Activated B cell treated with CpG ODN at 0.5 μM for 24 hours (primary cell): ENCODE data around the gene RASGRF2. TPM values are rescaled to one million over a fixed set of nuclear protein-coding genes. Genes with fewer than 3 reads are reported as not detected.

Source experiments
- ATAC-seq: fragments of 200-7000 bp; cut with Tn5 transposase; one replicate; pipeline ENCODE4 v1.10.0; 2021; ENCODE audit warnings: low read depth, mild to moderate bottlenecking, moderate library complexity
- CTCF ChIA-PET: fragments of 350-600 bp; sonication (Branson Sonifier 250); formaldehyde crosslinking; loops from one replicate; lab custom pipeline; 2021; ENCODE audit warnings: antibody characterized with exemption; lab: Charles Lee
- POLR2A ChIA-PET: fragments of 350-600 bp; sonication (Branson Sonifier 250); formaldehyde crosslinking; loops from one replicate; lab custom pipeline; 2021; ENCODE audit warnings: antibody characterized with exemption; lab: Charles Lee
- DNase-seq: peaks from one replicate; pipeline ENCODE4 v3.0.0; 2022
- H3K27ac Mint-ChIP-seq: one replicate; pipeline ENCODE4 v1.8.0; 2020; ENCODE audit warnings: mixed read lengths
- H3K27me3 Mint-ChIP-seq: one replicate; pipeline ENCODE4 v1.8.0; 2021; ENCODE audit warnings: mixed read lengths
- H3K36me3 Mint-ChIP-seq: one replicate; pipeline ENCODE4 v1.8.0; 2021; ENCODE audit warnings: low read depth, mixed read lengths
- H3K4me1 Mint-ChIP-seq: one replicate; pipeline ENCODE4 v1.8.0; 2021; ENCODE audit warnings: mixed read lengths
- H3K4me3 Mint-ChIP-seq: one replicate; pipeline ENCODE4 v1.8.0; 2020; ENCODE audit warnings: mild to moderate bottlenecking, mixed read lengths
- H3K9me3 Mint-ChIP-seq: one replicate; pipeline ENCODE4 v1.8.0; 2020; ENCODE audit warnings: mixed read lengths
- CTCF ChIP-seq: fragments of 200-600 bp; IDR thresholded peaks from one replicate; pipeline ENCODE4 v1.8.0; 2022; ENCODE audit warnings: antibody characterized with exemption, mild to moderate bottlenecking
- intact Hi-C: fragments of 100-400 bp; cut with micrococcal nuclease; formaldehyde crosslinking; loops from one replicate; pipeline ENCODE4 v1.15.1; 2024
- total RNA-seq: library from RNA; stranded (reverse); gene quantifications from 2 replicates; pipeline ENCODE4 v1.2.3, GENCODE V29; 2022

The RASGRF2 gene
- total RNA-seq, 1 donor from 2014 or later: 0.64 TPM

- TF ChIP-seq CTCF: no peak
- CTCF ChIA-PET: no interaction called here
- H3K4me1 Mint-ChIP-seq: no peaks in the 10 kb centered on the region
Measured at GRCh38 chr5:81164476-81164875, 204.3 kb downstream of the RASGRF2 start.

GRCh38 chr5:81164936-81165335 lies 204.8 kb downstream of the RASGRF2 start:
- Mint-ChIP-seq H3K36me3 (no peaks in the 10 kb centered on the region), H3K4me3 (no peak overlapping the region), H3K27ac (no peak overlapping the region), H3K4me1 (no peaks in the 10 kb centered on the region), H3K27me3 (peaks cover 4% of the 10 kb centered on the region), H3K9me3 (no peaks in the 10 kb centered on the region)
- ChIA-PET POLR2A (no interaction called here), CTCF (interaction anchor here (0.6 to 1.0 kb wide), 2 partner anchors 40 to 1073 kb away, joined by 3 read pairs; no protein-coding TSS in a partner anchor)
- intact Hi-C loops: loop anchor here (1.0 kb wide), 1 partner anchor 477 kb away; no protein-coding TSS in a partner anchor
- TF ChIP-seq CTCF: no peak
- no peak for DNase-seq
- no peak for ATAC-seq

More at GRCh38 chr5:81164476-81164875, 204.3 kb downstream of the RASGRF2 start:
- H3K27me3 Mint-ChIP-seq: no peaks in the 10 kb centered on the region
- DNase-seq: no peak
- H3K36me3 Mint-ChIP-seq: no peaks in the 10 kb centered on the region
- no peak overlapping the region for H3K4me3 Mint-ChIP-seq
- H3K9me3 Mint-ChIP-seq: no peaks in the 10 kb centered on the region
- POLR2A ChIA-PET: no interaction called here
- no peak overlapping the region for H3K27ac Mint-ChIP-seq
- ATAC-seq: no peak
- intact Hi-C loops: no loop called here

GRCh38 chr5:81165493-81166119 lies 205.4 kb downstream of the RASGRF2 start:
- ChIA-PET CTCF (interaction anchor here (0.6 to 1.0 kb wide), 2 partner anchors 40 to 1074 kb away, joined by 3 read pairs; no protein-coding TSS in a partner anchor), POLR2A (no interaction called here)
- intact Hi-C loops: loop anchor here (1.0 kb wide), 1 partner anchor 477 kb away; no protein-coding TSS in a partner anchor
- Mint-ChIP-seq H3K4me1 (no peaks in the 10 kb centered on the region), H3K36me3 (no peaks in the 10 kb centered on the region), H3K27ac (no peak overlapping the region), H3K4me3 (no peak overlapping the region), H3K9me3 (no peaks in the 10 kb centered on the region), H3K27me3 (peaks cover 6% of the 10 kb centered on the region)
- DNase-seq (no peak), ATAC-seq (no peak)
- no peak for TF ChIP-seq CTCF

- intact Hi-C loops: no loop called here
- CTCF ChIA-PET: no interaction called here
- Mint-ChIP-seq H3K4me1 (no peaks in the 10 kb centered on the region), H3K27me3 (peaks cover 6% of the 10 kb centered on the region), H3K4me3 (no peak overlapping the region), H3K27ac (no peak overlapping the region), H3K9me3 (no peaks in the 10 kb centered on the region), H3K36me3 (no peaks in the 10 kb centered on the region)
- TF ChIP-seq CTCF: no peak
- DNase-seq: no peak
- POLR2A ChIA-PET: no interaction called here
- ATAC-seq: no peak
Measured at GRCh38 chr5:81166430-81166829, 206.3 kb downstream of the RASGRF2 start.

- no peak for TF ChIP-seq CTCF
- no peaks in the 10 kb centered on the region for H3K36me3 Mint-ChIP-seq
- H3K9me3 Mint-ChIP-seq: no peaks in the 10 kb centered on the region
- H3K4me1 Mint-ChIP-seq: no peaks in the 10 kb centered on the region
- POLR2A ChIA-PET: no interaction called here
- intact Hi-C loops: no loop called here
- DNase-seq (no peak), ATAC-seq (no peak)
- H3K4me3 Mint-ChIP-seq: no peak overlapping the region
- CTCF ChIA-PET: no interaction called here
- H3K27me3 Mint-ChIP-seq: peaks cover 10% of the 10 kb centered on the region
- H3K27ac Mint-ChIP-seq: no peak overlapping the region
Measured at GRCh38 chr5:81167078-81167477, 206.9 kb downstream of the RASGRF2 start.
